ENCODE measurements around the gene TAB2. TPM values are rescaled to one million over a fixed set of nuclear protein-coding genes. Genes with fewer than 3 reads are reported as not detected.

TAB2 gene
- total and polyA plus RNA-seq, 2 donors (not counting 3 experiments of a cell fraction or from before 2014, with no cell fraction given) = 26.0 to 37.4 TPM

GRCh38 chr6:149409617-149410016, 92.1 kb downstream of the TAB2 start:
- Histone ChIP-seq H2AFZ (ENCODE audit: low read depth, low read length) (no peak overlapping the region), H3K27me3 (ENCODE audit: control insufficient read depth in 2 of 2, insufficient read depth in 2 of 2, low read length in 2 of 2) (no peaks in the 10 kb centered on the region), H3K27ac (ENCODE audit: insufficient read depth, low read depth, low read length) (no peak overlapping the region), H3K9me1 (replicated peaks; ENCODE audit: control insufficient read depth, extremely low read depth, insufficient read depth, low read length) (no peaks in the 10 kb centered on the region), H3K4me3 (replicated peaks in 1 of 3; ENCODE audit: insufficient read depth in 1 of 3, low read depth in 1 of 3, low read length in 3 of 3) (no peak overlapping the region), H3K79me2 (ENCODE audit: control insufficient read depth, insufficient read depth, low read length) (no peaks in the 10 kb centered on the region), H3K4me2 (ENCODE audit: insufficient read depth, low read length) (no peak overlapping the region), H3K9ac (replicated peaks; ENCODE audit: extremely low read depth, insufficient read depth, low read length) (no peak overlapping the region), H3K4me1 (ENCODE audit: control insufficient read depth, extremely low read depth, insufficient read depth, low read length) (no peaks in the 10 kb centered on the region), H3K9me3 (replicated peaks; ENCODE audit: control insufficient read depth, insufficient read depth, low read length) (no peaks in the 10 kb centered on the region), H3K36me3 (ENCODE audit: control insufficient read depth in 2 of 2, extremely low read depth in 1 of 2, insufficient read depth in 2 of 2, low read length in 2 of 2) (peaks cover 5 to 7% of the 10 kb centered on the region in 2 experiments), H4K20me1 (replicated peaks; ENCODE audit: control insufficient read depth, extremely low read depth, insufficient read depth, low read length) (no peaks in the 10 kb centered on the region)
- TF ChIP-seq MAX (IDR thresholded peaks at IDR 0.05; ENCODE audit: insufficient read depth, insufficient read length) (no peak), JUN (IDR thresholded peaks at IDR 0.05; ENCODE audit: borderline replicate concordance, insufficient read depth, insufficient read length, low read depth) (no peak), POLR2A (IDR thresholded peaks at IDR 0.05; ENCODE audit: low read depth, low read length) (no peak), MYC (IDR thresholded peaks at IDR 0.05; ENCODE audit: low read depth, low read length) (no peak), CTCF (IDR thresholded peaks at IDR 0.05; ENCODE audit: extremely low read depth in 1 of 2, insufficient read depth in 1 of 2, low read depth in 1 of 2, low read length in 2 of 2) (no peak), GATA2 (IDR thresholded peaks at IDR 0.05; ENCODE audit: insufficient read depth, insufficient read length, low read depth, low read length) (no peak), FOS (IDR thresholded peaks at IDR 0.05; ENCODE audit: borderline replicate concordance, insufficient read depth, low read length) (no peak), EZH2 (IDR thresholded peaks at IDR 0.05; ENCODE audit: borderline replicate concordance, low read depth, low read length, severe bottlenecking) (no peak), POLR2AphosphoS5 (IDR thresholded peaks at IDR 0.05; ENCODE audit: insufficient read depth, low read depth, low read length) (no peak)
- no TSS peak for BruUV-seq (replicated peaks)
- no peak for FAIRE-seq
- CTCF ChIA-PET = interaction anchor here (0.8 to 1.0 kb wide), 2 partner anchors 22 to 65 kb away, joined by 3 to 4 read pairs; no protein-coding TSS in a partner anchor
- dilution Hi-C loops (cut with MboI; ENCODE audit: extremely low pct_ligation_motif_present, low sequenced_read_pairs) (no loop called here), intact Hi-C loops (cut with micrococcal nuclease) (loop anchor here (5.0 kb wide), 1 partner anchor 92 kb away; the partner anchor contains the start of gene TAB2)
- DNase-seq (ENCODE audit: low read depth, low spot score) = no peak
- POLR2A ChIA-PET = no interaction called here

Measured in endothelial cell of umbilical vein (primary cell).